HepG2 (cell line): ENCODE data around the gene POLE. TPM values are rescaled to one million over a fixed set of nuclear protein-coding genes. Genes with fewer than 3 reads are reported as not detected.
A peak's percentile ranks its signal among the peaks of the same experiment; 100 is the strongest.

Experiments used
- FOXO4 ChIP-seq: sonication (generic); formaldehyde crosslinking; conservative IDR thresholded peaks from 2 replicates; pipeline ENCODE4 v1.8.1; 2023; ENCODE audit warnings: missing genetic modification reagents
- KDM6A ChIP-seq: IDR thresholded peaks from 2 replicates; pipeline ENCODE4 v1.6.1; 2016; ENCODE audit warnings: low read depth
- LBX2 ChIP-seq: sonication (generic); formaldehyde crosslinking; IDR thresholded peaks from 2 replicates; pipeline ENCODE4 v1.5.0; 2020; ENCODE audit warnings: missing genetic modification reagents, mild to moderate bottlenecking, borderline replicate concordance
- MTA1 ChIP-seq: sonication (generic); formaldehyde crosslinking; IDR thresholded peaks from 2 replicates; pipeline ENCODE4 v1.4.0; 2020; ENCODE audit warnings: missing genetic modification reagents, mild to moderate bottlenecking, borderline replicate concordance
- PAXIP1 ChIP-seq: sonication (generic); formaldehyde crosslinking; conservative IDR thresholded peaks from 2 replicates; pipeline ENCODE4 v1.4.0; 2020; ENCODE audit warnings: mild to moderate bottlenecking, missing genetic modification reagents, moderate library complexity
- PBX3 ChIP-seq: sonication (generic); formaldehyde crosslinking; IDR thresholded peaks from 2 replicates; pipeline ENCODE4 v1.8.1; 2023; ENCODE audit warnings: missing genetic modification reagents, inconsistent platforms, borderline replicate concordance
- TFE3 ChIP-seq: IDR thresholded peaks from 2 replicates; pipeline ENCODE4 v1.6.1; 2016
- U2AF2 ChIP-seq: fragments of 200-400 bp; formaldehyde crosslinking; IDR thresholded peaks from 2 replicates; pipeline ENCODE4 v1.6.1; 2017; ENCODE audit warnings: low read depth, mild to moderate bottlenecking, low read length
- ZEB1 ChIP-seq: IDR thresholded peaks from 2 replicates; pipeline ENCODE4 v1.6.1; 2012; ENCODE audit warnings: mild to moderate bottlenecking, low read depth, inconsistent platforms; ENCODE audit not compliant: insufficient replicate concordance
- ZNF432 ChIP-seq: sonication (generic); formaldehyde crosslinking; IDR thresholded peaks from 2 replicates; pipeline ENCODE4 v1.5.0; 2020; ENCODE audit warnings: missing genetic modification reagents, mild to moderate bottlenecking, borderline replicate concordance
- ZNF670 ChIP-seq: sonication (generic); formaldehyde crosslinking; IDR thresholded peaks from 2 replicates; pipeline ENCODE4 v1.8.0; 2022; ENCODE audit warnings: mild to moderate bottlenecking, missing genetic modification reagents, borderline replicate concordance
- ZNF737 ChIP-seq: sonication (generic); formaldehyde crosslinking; IDR thresholded peaks from 2 replicates; pipeline ENCODE4 v1.5.0; 2020; ENCODE audit warnings: missing genetic modification reagents, mild to moderate bottlenecking, borderline replicate concordance
- ZNF788 ChIP-seq: sonication (generic); formaldehyde crosslinking; IDR thresholded peaks from 2 replicates; pipeline ENCODE4 v1.5.0; 2020; ENCODE audit warnings: mild to moderate bottlenecking, missing genetic modification reagents, borderline replicate concordance
- polyA plus RNA-seq, 8 experiments: library from polyadenylated mRNA; depleted of rRNA in 3 of 8; stranded (reverse) in 7 of 8; unstranded in 1 of 8; fragments of >200 nt; fragmentation: Illumina TruSeq in 4 of 8; extraction: Trizol in 4 of 8; gene quantifications; 2 replicates each; pipeline versions ENCODE4 v1.2.1 to v1.2.3, GENCODE V29; 2011 to 2016; ENCODE audit warnings: low read depth in 4 of 8, missing spikeins in 1 of 8, mixed read lengths in 1 of 8; ENCODE audit not compliant: insufficient read depth in 1 of 8
- total RNA-seq, 5 experiments: library from RNA; depleted of rRNA; stranded (reverse); fragments of >200 nt; fragmentation: Illumina TruSeq; extraction: Trizol; gene quantifications; 2 replicates each; pipeline ENCODE4 v1.2.3, GENCODE V29; 2016; ENCODE audit warnings: low read depth in 1 of 5

POLE gene
- total and polyA plus RNA-seq, 2 of the 13 experiments (the other 11 are each of a cell fraction or from before 2014, with no cell fraction given): 25.3 to 52.2 TPM

- TF ChIP-seq PBX3 (no peak), ZNF737 (0 out of 2 replicates have a peak, but pooled peaks have one; percentile 36), MTA1 (CRISPR knock-in tag) (peak; percentile 23), PAXIP1 (CRISPR knock-in tag) (peak; percentile 69), ZNF432 (CRISPR knock-in tag) (no peak), TFE3 (peak; percentile 89), ZEB1 (no peak), ZNF788 (CRISPR knock-in tag) (no peak; the same call in 1 of the 2 replicates), KDM6A (CRISPR knock-in tag) (peak; percentile 65; the same call in 1 of the 2 replicates), FOXO4 (CRISPR knock-in tag) (no peak), U2AF2 (no peak), LBX2 (no peak; the same call in 1 of the 2 replicates), ZNF670 (CRISPR knock-in tag) (peak; percentile 82)
Measured at GRCh38 chr12:132608231-132609171, 78.6 kb downstream of the POLE start (continued).
